Keratinocyte (primary cell): Measurements from ENCODE around the gene NCOA4.

Experiments
- CTCF ChIP-seq, 3 experiments: IDR thresholded peaks in 1 of 3; conservative IDR thresholded peaks in 1 of 3; optimal IDR thresholded peaks in 1 of 3; 2 replicates in 2 of 3; 3 replicates in 1 of 3; pipeline versions ENCODE3 to v1.5.1; 2011; ENCODE audit warnings: low read length in 3 of 3, mild to moderate bottlenecking in 3 of 3, moderate library complexity in 2 of 3, control low read depth in 1 of 3, inconsistent platforms in 1 of 3; ENCODE audit not compliant: insufficient read depth in 2 of 3; ENCODE audit errors: extremely low read depth in 1 of 3
- EZH2 ChIP-seq: IDR thresholded peaks from one replicate; pipeline ENCODE4 v1.6.1; 2012; ENCODE audit warnings: inconsistent platforms, mild to moderate bottlenecking, low read length, moderate library complexity

- TF ChIP-seq CTCF (optimal IDR thresholded peaks at IDR 0.05 in 1 of 3, IDR thresholded peaks at IDR 0.05 in 1 of 3, conservative IDR thresholded peaks at IDR 0.05 in 1 of 3; ENCODE audit: extremely low read depth in 1 of 3, insufficient read depth in 2 of 3, low read length in 3 of 3) (no peak), EZH2 (no peak)
These were observed 43.1 kb upstream of the NCOA4 start for GRCh38 chr10:46073564-46073963.
